GM18517 (cell line): ENCODE measurements around the gene CDCP2.

Experiments used
- ATAC-seq: cut with Tn5 transposase; IDR thresholded peaks from one replicate; pipeline ENCODE4 v1.9.1; 2021; ENCODE audit warnings: mild to moderate bottlenecking, moderate library complexity; ENCODE audit not compliant: unreplicated experiment

The CDCP2 gene

GRCh38 chr1:54152696-54153095 lies at the start of gene CDCP2:
CDCP2 (minus strand) TSS chr1:54153000; CDS start chr1:54152922, 78 bp downstream.
- no peak for ATAC-seq

GRCh38 chr1:54200519-54200997 lies 47.8 kb upstream of the CDCP2 start:
- no peak for ATAC-seq

GRCh38 chr1:54199765-54200518 lies 47.1 kb upstream of the CDCP2 start, which contains the start of the genes CYB5RL and MRPL37:
CYB5RL (minus strand) TSS chr1:54200030; CDS start chr1:54195616, 4,414 bp downstream.
MRPL37 (plus strand) TSS chr1:54200167; CDS start chr1:54200244, 77 bp downstream.
- ATAC-seq: peak; percentile 95

- peak; percentile 11 for ATAC-seq
Measured at GRCh38 chr1:54199151-54199764, 46.5 kb upstream of the CDCP2 start.

GRCh38 chr1:54193453-54193852 lies 40.7 kb upstream of the CDCP2 start:
- ATAC-seq: no peak

GRCh38 chr1:54191525-54191924 lies 38.7 kb upstream of the CDCP2 start:
- ATAC-seq: no peak

- no peak for ATAC-seq
Measured at GRCh38 chr1:54190526-54190925, 37.7 kb upstream of the CDCP2 start.

- ATAC-seq: no peak
Measured at GRCh38 chr1:54188291-54188690, 35.5 kb upstream of the CDCP2 start.

- no peak for ATAC-seq
Measured at GRCh38 chr1:54186056-54186455, 33.3 kb upstream of the CDCP2 start.

GRCh38 chr1:54180701-54181360 lies 28.0 kb upstream of the CDCP2 start:
- ATAC-seq: no peak

GRCh38 chr1:54178296-54179070 lies 25.7 kb upstream of the CDCP2 start:
- ATAC-seq: no peak

GRCh38 chr1:54177726-54178125 lies 24.9 kb upstream of the CDCP2 start:
- no peak for ATAC-seq

- no peak for ATAC-seq
Measured at GRCh38 chr1:54176621-54177327, 24.0 kb upstream of the CDCP2 start.

- no peak for ATAC-seq
Measured at GRCh38 chr1:54174106-54174505, 21.3 kb upstream of the CDCP2 start.

GRCh38 chr1:54173681-54174080 lies 20.9 kb upstream of the CDCP2 start:
- ATAC-seq: no peak

GRCh38 chr1:54172614-54173599 lies 20.1 kb upstream of the CDCP2 start:
- ATAC-seq: no peak

- ATAC-seq: no peak
Measured at GRCh38 chr1:54171606-54172005, 18.8 kb upstream of the CDCP2 start.

- no peak for ATAC-seq
Measured at GRCh38 chr1:54171016-54171415, 18.2 kb upstream of the CDCP2 start.

- ATAC-seq: no peak
Measured at GRCh38 chr1:54169068-54169467, 16.3 kb upstream of the CDCP2 start.
